Heart left ventricle (tissue), 13 donors: ENCODE data around the gene UBXN7.

ENCODE experiments used
- CTCF ChIP-seq, 12 donors: fragments of 200-600 bp; sonication (generic) in 4 of 12; IDR thresholded peaks; one replicate each; pipeline versions ENCODE4 v1.5.0 to v1.8.0; 2018 to 2022; ENCODE audit warnings: antibody characterized with exemption in 12 of 12, mild to moderate bottlenecking in 5 of 12
- POLR2A ChIP-seq, 2 donors: fragments of 450-650 bp; IDR thresholded peaks; one replicate each; pipeline ENCODE4 v1.6.1; 2017; ENCODE audit warnings: antibody characterized with exemption in 2 of 2, mild to moderate bottlenecking in 2 of 2, moderate library complexity in 2 of 2
- donor health status: ischemic (EF 13 %, LVEDD 7.1; RV severe dilation, severe dysfunction).
- donor health status: DM: no; HTN: yes; CAD: no.
- donor health status: DM: no; HTN: no; CAD: no.
- donor health status: ischemic (EF 25% LVEDD 6.9; RV normal size, moderate dysfunction).
- donor health status: ischemic (EF 25% LVEDD 5.7; RV mildly dilated, moderate dysfunction).
- donor health status: ischemic (EF 35%, LVEDD 5.7; RV mildly dilated, moderate dysfunction).
- donor health status: nonischemic (EF 11% LVEDD 7.7; RV severe dilation, severe dysfunction).
- donor health status: DM: yes; HTN: yes; CAD: no.
- donor health status: PGD.
- donor health status: ischemic (EF 29% LVEDD 5.4; RV normal size, mild dysfunction).
- donor health status: nonischemic (EF 23%, LVEDD 6.1; RV moderate dilation, normal function).

GRCh38 chr3:196377321-196377720 lies 54.9 kb downstream of the UBXN7 start:
- no peak for TF ChIP-seq CTCF (IDR thresholded peaks at IDR 0.05)
- TF ChIP-seq POLR2A (IDR thresholded peaks at IDR 0.05), result no peak
